ENCODE measurements around the gene MYO7B.

The MYO7B gene

GRCh38 chr2:127626917-127627739, 91.6 kb downstream of the MYO7B start:
- DNase-seq (ENCODE audit: low read depth), result no peak

DNA sequence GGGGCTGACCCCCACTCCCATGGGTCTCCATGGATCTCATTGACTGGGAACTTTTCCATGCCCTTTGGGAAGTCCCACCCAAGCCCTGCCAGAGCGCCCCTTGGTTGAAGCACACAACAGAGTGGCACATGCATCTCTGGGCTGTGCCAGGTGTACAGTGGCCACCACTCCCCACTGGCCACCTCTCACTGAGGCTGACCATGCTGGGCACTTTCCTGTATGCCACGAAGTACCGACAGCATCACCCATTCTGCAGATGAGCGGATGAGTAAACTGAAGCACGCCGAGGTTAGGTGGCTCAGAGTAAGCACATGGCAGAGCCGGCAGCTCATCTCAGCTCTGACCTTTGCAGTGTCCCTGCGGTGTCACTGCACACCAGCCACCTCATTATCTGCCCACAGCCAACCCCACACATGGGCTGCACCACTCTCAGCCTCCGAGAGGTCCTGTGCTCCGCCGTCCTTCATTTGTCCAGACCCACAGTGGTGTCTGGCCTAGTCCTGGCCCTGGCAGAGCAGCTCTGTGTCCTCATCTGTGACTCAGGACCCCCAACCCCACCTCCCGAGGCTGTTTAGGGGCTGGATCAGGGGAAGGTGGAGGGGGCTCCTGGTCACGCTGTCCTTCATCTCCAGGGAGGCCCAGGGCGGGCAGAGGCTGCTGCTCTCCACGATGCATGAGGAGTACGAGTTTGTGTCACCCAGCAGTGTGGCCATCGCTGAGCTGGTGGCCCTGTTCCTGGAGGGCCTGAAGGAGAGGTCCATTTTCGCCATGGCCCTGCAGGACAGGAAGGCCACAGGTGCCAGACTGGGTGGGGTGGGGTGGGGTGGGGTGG, 92.5 kb downstream of the MYO7B start:
- DNase-seq (ENCODE audit: low read depth), result no peak

GRCh38 chr2:127628767-127629614, 93.5 kb downstream of the MYO7B start:
- DNase-seq (ENCODE audit: low read depth), result no peak

- no peak for DNase-seq (ENCODE audit: low read depth)
Observed at GRCh38 chr2:127629637-127630036, 94.2 kb downstream of the MYO7B start.

GRCh38 chr2:127630096-127630863, 94.8 kb downstream of the MYO7B start:
- no peak for DNase-seq (ENCODE audit: low read depth)

GRCh38 chr2:127630864-127631540, 95.5 kb downstream of the MYO7B start:
- no peak for DNase-seq (ENCODE audit: low read depth)

DNA sequence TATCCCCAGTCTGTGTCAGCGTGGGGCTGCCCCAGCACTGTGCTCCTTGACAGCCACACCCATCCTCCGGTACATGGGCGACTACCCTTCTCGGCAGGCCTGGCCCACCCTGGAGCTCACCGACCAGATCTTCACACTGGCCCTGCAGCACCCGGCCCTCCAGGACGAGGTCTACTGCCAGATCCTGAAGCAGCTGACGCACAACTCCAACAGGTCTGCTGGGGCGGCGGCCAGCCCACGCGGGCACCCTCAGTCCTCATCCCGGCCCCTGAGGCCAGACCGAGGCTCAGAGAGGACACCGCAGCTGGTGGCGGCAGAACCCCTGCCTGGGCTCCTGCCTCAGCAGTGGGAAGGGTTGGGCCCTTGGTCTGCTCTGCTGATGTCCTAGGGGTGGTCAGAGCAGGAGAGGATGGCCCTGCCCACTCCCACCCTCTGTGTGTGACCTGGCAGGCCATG, 96.1 kb downstream of the MYO7B start:
- DNase-seq (ENCODE audit: low read depth), result no peak

DNA sequence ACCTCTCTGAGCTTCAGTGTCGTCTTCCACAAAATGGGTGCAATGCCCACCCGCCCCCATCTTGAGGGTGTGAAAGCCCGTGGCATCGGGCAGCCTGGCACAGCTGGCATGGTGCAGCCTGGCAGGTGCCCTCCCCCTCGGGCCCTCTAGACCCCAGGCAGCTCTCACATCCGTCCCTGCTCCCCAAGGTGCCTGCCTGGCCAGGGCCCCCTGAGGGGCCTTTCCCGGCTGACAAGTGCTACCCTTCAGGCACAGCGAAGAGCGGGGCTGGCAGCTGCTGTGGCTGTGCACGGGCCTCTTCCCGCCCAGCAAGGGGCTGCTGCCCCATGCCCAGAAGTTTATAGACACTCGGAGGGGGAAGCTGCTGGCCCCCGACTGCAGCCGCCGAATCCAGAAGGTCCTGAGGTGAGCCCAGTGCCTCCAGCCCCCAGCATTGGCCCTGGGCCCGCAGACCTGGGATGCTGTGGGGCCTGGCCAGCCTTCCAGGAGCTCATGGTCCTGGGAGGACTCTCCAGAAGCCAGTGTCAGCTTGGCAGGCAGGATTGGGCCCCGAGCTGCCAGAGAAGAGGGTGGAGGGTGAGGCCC, 96.6 kb downstream of the MYO7B start:
- no peak for DNase-seq (ENCODE audit: low read depth)

DNA sequence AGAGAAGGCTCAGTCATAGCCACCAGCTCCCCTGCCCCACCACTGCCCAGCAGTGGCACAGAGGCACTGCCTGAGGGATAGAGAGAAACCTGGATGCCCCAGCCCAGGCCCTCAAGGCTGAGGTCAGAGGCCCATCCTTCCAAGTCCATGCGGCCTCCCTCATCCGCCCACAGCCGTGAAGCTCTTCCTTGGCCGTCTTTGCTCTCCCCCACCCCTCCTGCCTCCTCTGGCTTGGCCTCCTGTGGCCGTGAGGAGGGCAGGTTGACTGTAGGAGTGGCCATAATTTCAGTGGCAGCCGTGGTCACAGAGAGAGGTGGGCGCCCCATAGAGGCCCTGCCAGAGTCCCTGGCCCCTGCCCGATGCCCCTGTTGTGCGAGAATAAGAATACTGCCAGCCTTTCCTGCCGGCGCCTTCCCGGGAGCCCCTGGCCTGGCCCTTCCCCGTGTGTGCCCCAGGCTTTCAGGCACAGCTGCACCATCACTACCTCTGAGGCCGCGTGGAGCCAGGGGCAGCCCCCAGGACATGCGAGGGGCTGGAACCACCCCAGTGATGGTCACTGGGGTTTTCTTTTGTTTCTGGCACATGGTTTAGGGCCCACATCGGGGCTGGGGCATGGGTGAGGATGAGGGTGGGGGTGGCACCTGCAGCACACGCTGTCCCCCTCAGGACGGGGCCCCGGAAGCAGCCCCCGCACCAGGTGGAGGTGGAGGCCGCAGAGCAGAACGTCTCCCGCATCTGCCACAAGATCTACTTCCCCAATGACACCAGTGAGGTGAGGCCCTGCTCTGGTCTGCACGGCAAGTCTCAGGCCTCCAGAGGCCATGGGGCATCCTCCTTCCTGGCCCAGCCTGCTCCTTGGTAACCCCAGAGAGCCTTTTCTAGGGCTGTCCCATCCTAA, 97.4 kb downstream of the MYO7B start:
- DNase-seq (ENCODE audit: low read depth), result no peak

DNA sequence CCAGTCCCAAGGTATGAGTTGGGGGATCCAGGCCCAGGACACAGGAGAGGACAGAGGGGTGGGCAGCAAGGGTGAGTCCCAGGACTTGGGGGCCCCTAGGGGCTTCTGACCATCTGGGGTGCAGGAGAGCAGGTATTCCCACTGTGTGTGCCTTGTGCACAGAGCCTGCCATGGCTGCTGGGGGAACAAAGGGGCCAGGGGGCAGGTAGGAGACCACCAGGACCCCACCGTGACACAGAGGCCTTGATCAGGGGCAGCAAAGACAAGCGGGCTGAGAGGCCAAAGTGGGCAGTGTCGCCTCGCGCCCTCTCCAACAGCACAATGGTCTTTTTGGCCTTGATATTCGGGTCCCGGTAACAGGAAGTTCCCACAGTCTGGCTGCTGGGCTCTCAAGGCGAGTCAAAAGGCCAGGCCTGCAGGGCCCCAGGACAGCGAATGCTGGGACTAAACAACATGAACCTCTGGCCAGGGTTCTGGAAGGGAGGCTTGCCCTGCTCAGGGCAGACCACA, 98.1 kb downstream of the MYO7B start:
- no peak for DNase-seq (ENCODE audit: low read depth)

GRCh38 chr2:127634066-127634617, 98.7 kb downstream of the MYO7B start:
- DNase-seq (ENCODE audit: low read depth), result no peak

GRCh38 chr2:127634626-127635379, 99.3 kb downstream of the MYO7B start:
- DNase-seq (ENCODE audit: low read depth), result no peak

DNA sequence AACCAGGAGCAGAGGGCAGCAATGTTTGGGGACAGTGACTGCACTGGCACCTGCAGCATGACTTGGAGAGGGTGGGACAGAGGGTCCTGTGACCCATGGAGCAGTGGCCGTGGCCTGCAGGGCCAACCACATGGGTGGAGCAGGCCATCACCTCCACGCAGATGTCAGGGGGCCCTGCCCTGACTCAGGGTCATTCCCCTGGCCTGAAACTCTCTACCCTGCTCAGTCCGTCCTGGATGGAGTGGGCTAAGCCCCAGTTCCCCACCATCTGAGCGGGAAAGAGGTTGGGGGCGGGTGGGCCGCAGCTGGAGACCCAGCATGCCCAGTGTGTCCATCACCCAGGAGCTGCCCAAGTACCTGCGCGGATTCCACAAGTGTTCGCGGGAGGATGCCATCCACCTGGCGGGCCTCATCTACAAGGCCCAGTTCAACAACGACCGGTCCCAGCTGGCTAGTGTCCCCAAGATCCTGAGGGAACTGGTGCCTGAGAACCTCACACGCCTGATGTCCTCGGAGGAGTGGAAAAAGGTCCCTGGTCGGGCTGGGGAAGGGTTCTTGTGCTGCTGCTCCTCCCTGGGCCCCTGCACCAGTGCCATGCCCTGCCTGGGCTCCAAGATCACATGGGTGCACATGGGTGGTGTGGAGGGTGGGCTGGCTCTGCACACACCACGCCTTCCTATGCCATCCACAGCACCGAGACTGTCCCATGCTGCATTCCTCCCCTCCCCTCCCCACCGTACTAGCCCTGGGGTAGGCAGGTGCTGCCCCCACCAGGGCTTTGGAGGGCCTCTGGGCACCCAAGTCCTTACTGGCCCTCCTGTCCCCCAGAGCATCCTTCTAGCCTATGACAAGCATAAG, 100.1 kb downstream of the MYO7B start:
- no peak for DNase-seq (ENCODE audit: low read depth)

GRCh38 chr2:127636248-127637235, 101.1 kb downstream of the MYO7B start:
- no peak for DNase-seq (ENCODE audit: low read depth)

DNA sequence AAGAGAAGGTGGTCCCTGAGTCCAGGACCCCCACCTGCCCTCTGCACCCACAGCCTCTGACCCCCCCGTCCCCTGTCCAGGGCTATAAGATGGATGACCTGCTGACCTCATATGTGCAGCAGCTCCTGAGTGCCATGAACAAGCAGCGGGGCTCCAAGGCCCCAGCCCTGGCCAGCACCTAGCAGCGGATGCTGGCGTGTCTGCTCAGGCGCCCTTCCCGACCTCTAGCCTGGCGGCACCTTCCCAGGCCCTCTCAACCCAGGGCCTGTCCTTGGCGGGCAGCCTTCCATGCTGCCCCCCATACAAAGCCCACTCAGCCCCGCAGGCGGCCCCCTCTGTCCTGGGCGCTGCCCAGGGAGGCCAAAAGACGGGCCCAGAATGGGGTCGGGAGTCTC, 101.8 kb downstream of the MYO7B start:
- DNase-seq (ENCODE audit: low read depth), result no peak

- no peak for DNase-seq (ENCODE audit: low read depth)
Observed at GRCh38 chr2:127637725-127638252, 102.3 kb downstream of the MYO7B start.
